ENCODE measurements around the gene DSG3. TPM values are rescaled to one million over a fixed set of nuclear protein-coding genes. Genes with fewer than 3 reads are reported as not detected.

The DSG3 gene
- total RNA-seq, 1 donor from 2014 or later: 0.13 TPM

- no peaks in the 10 kb centered on the region for H3K36me3 Mint-ChIP-seq
- no peaks in the 10 kb centered on the region for H3K9me3 Mint-ChIP-seq
- no peaks in the 10 kb centered on the region for H3K27me3 Mint-ChIP-seq (ENCODE audit: low read depth)
- no peak for TF ChIP-seq CTCF (IDR thresholded peaks at IDR 0.05; ENCODE audit: unreplicated experiment)
- H3K4me3 Mint-ChIP-seq: peak overlapping the region; percentile 97
- H3K4me1 Mint-ChIP-seq: peaks cover 31% of the 10 kb centered on the region
- peak overlapping the region; percentile 21 for H3K27ac Mint-ChIP-seq
- DNase-seq (ENCODE audit: low spot score in 2 of 2, unreplicated experiment in 2 of 2): no peak
These were observed 49.9 kb downstream of the DSG3 start for GRCh38 chr18:31497404-31497835.

GRCh38 chr18:31497836-31498573 lies 50.5 kb downstream of the DSG3 start, which contains the start of gene DSG2:
Gene DSG2, plus strand, starts transcription at chr18:31498177. Its CDS starts 75 bp downstream, at chr18:31498252.
- Mint-ChIP-seq H3K27me3 (ENCODE audit: low read depth) (no peaks in the 10 kb centered on the region), H3K27ac (peak within 1 kb of the TSS; percentile 98), H3K36me3 (no peaks in the 10 kb centered on the region), H3K9me3 (no peaks in the 10 kb centered on the region), H3K4me1 (peaks cover 31% of the 10 kb centered on the region), H3K4me3 (peak within 1 kb of the TSS; percentile 97)
- peak; percentile 64 to 77 for DNase-seq (ENCODE audit: low spot score in 2 of 2, unreplicated experiment in 2 of 2)
- no peak for TF ChIP-seq CTCF (IDR thresholded peaks at IDR 0.05; ENCODE audit: unreplicated experiment)

GRCh38 chr18:31498574-31499524 lies 51.3 kb downstream of the DSG3 start:
- Mint-ChIP-seq H3K9me3 (no peaks in the 10 kb centered on the region), H3K4me3 (peak overlapping the region; percentile 97), H3K4me1 (peaks cover 25% of the 10 kb centered on the region), H3K27ac (peak overlapping the region; percentile 98), H3K27me3 (ENCODE audit: low read depth) (no peaks in the 10 kb centered on the region), H3K36me3 (no peaks in the 10 kb centered on the region)
- DNase-seq (ENCODE audit: low spot score in 2 of 2, unreplicated experiment in 2 of 2): no peak
- no peak for TF ChIP-seq CTCF (IDR thresholded peaks at IDR 0.05; ENCODE audit: unreplicated experiment)

- H3K9me3 Mint-ChIP-seq: no peaks in the 10 kb centered on the region
- no peaks in the 10 kb centered on the region for H3K36me3 Mint-ChIP-seq
- H3K4me3 Mint-ChIP-seq: peak overlapping the region; percentile 22
These were observed 52.6 kb downstream of the DSG3 start for GRCh38 chr18:31500051-31500688.

More at GRCh38 chr18:31500051-31500688, 52.6 kb downstream of the DSG3 start:
- Mint-ChIP-seq H3K27ac (peak overlapping the region; percentile 5), H3K4me1 (peaks cover 21% of the 10 kb centered on the region), H3K27me3 (ENCODE audit: low read depth) (no peaks in the 10 kb centered on the region)
- no peak for TF ChIP-seq CTCF (IDR thresholded peaks at IDR 0.05; ENCODE audit: unreplicated experiment)
- DNase-seq (ENCODE audit: low spot score in 2 of 2, unreplicated experiment in 2 of 2): no peak

Measured in mesothelial cell of epicardium (in vitro differentiated cells).